Glutamatergic neuron (in vitro differentiated cells): ENCODE measurements around the gene PKP2. TPM values are rescaled to one million over a fixed set of nuclear protein-coding genes. Genes with fewer than 3 reads are reported as not detected.

Experiments
- DNase-seq: peaks from one replicate; pipeline ENCODE4 v3.0.0; 2022
- H3K27ac Mint-ChIP-seq: one replicate; pipeline ENCODE4 v1.8.0; 2020; ENCODE audit warnings: mild to moderate bottlenecking, mixed read lengths, inconsistent platforms; ENCODE audit not compliant: unreplicated experiment
- H3K27me3 Mint-ChIP-seq: one replicate; pipeline ENCODE4 v1.8.0; 2020; ENCODE audit warnings: mild to moderate bottlenecking, moderate library complexity, mixed read lengths, inconsistent platforms; ENCODE audit not compliant: unreplicated experiment
- H3K36me3 Mint-ChIP-seq: one replicate; pipeline ENCODE4 v1.8.0; 2020; ENCODE audit warnings: mild to moderate bottlenecking, mixed read lengths, inconsistent platforms; ENCODE audit not compliant: unreplicated experiment
- H3K4me1 Mint-ChIP-seq: one replicate; pipeline ENCODE4 v1.8.0; 2020; ENCODE audit warnings: mild to moderate bottlenecking, low read depth, mixed read lengths, inconsistent platforms; ENCODE audit not compliant: unreplicated experiment
- H3K4me3 Mint-ChIP-seq: one replicate; pipeline ENCODE4 v1.8.0; 2020; ENCODE audit warnings: mild to moderate bottlenecking, mixed read lengths, inconsistent platforms; ENCODE audit not compliant: unreplicated experiment
- H3K9me3 Mint-ChIP-seq: one replicate; pipeline ENCODE4 v1.8.0; 2020; ENCODE audit warnings: mild to moderate bottlenecking, moderate library complexity, mixed read lengths, inconsistent platforms; ENCODE audit not compliant: unreplicated experiment
- total RNA-seq: library from RNA; stranded (reverse); fragmentation: NEBNext Ultra II Directional; extraction: Animal tissue kit (Norgen Biotek cat#: 25700); gene quantifications from one replicate; pipeline ENCODE4 v1.2.1, GENCODE V29; 2021; ENCODE audit not compliant: unreplicated experiment
- TF ChIP-seq, protein P1 (sequence below): fragments of 200-600 bp; sonication (generic); IDR thresholded peaks from one replicate; pipeline ENCODE4 v1.5.0; 2021; ENCODE audit not compliant: partially characterized antibody, unreplicated experiment

Gene PKP2
- total RNA-seq, 1 donor from 2014 or later, result 2.5 TPM

DNA sequence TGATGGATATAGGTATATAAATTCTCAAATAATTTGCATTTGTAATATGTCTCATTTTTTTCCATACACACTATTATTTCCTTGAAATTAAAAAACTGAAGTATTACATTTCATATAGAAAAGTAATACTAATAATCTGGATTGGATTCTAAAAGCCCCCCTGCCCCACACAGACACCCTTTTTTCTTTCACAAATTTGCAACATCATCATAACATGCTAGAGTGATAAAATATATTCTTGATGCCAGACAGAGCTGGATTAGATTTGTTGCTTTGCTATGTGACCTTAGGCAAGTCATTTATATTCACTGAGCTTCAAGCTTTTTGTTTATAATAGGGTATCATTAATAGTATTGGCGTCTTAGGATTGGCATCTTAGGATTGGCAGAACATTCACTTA lies 6.7 kb upstream of the PKP2 start:
- Mint-ChIP-seq H3K36me3 (no peaks in the 10 kb centered on the region), H3K27me3 (no peaks in the 10 kb centered on the region), H3K9me3 (no peaks in the 10 kb centered on the region), H3K4me1 (no peaks in the 10 kb centered on the region), H3K27ac (no peak overlapping the region), H3K4me3 (no peak overlapping the region)
- TF ChIP-seq, protein P1, sequence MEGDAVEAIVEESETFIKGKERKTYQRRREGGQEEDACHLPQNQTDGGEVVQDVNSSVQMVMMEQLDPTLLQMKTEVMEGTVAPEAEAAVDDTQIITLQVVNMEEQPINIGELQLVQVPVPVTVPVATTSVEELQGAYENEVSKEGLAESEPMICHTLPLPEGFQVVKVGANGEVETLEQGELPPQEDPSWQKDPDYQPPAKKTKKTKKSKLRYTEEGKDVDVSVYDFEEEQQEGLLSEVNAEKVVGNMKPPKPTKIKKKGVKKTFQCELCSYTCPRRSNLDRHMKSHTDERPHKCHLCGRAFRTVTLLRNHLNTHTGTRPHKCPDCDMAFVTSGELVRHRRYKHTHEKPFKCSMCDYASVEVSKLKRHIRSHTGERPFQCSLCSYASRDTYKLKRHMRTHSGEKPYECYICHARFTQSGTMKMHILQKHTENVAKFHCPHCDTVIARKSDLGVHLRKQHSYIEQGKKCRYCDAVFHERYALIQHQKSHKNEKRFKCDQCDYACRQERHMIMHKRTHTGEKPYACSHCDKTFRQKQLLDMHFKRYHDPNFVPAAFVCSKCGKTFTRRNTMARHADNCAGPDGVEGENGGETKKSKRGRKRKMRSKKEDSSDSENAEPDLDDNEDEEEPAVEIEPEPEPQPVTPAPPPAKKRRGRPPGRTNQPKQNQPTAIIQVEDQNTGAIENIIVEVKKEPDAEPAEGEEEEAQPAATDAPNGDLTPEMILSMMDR, result no peak
- DNase-seq, result no peak

- TF ChIP-seq, protein P1, result no peak
Observed at GRCh38 chr12:32902287-32902997, 5.9 kb upstream of the PKP2 start.

GRCh38 chr12:32901553-32901952 lies 5.0 kb upstream of the PKP2 start:
- peaks cover 2% of the 10 kb centered on the region for H3K27me3 Mint-ChIP-seq
- peaks cover 7% of the 10 kb centered on the region for H3K4me1 Mint-ChIP-seq
- H3K36me3 Mint-ChIP-seq, result no peaks in the 10 kb centered on the region
- H3K27ac Mint-ChIP-seq, result no peak overlapping the region
- TF ChIP-seq, protein P1, result no peak
- no peak overlapping the region for H3K4me3 Mint-ChIP-seq
- DNase-seq, result no peak
- peaks cover 2% of the 10 kb centered on the region for H3K9me3 Mint-ChIP-seq

More at GRCh38 chr12:32902287-32902997, 5.9 kb upstream of the PKP2 start:
- Mint-ChIP-seq H3K4me1 (peaks cover 5% of the 10 kb centered on the region), H3K4me3 (no peak overlapping the region), H3K36me3 (no peaks in the 10 kb centered on the region), H3K9me3 (no peaks in the 10 kb centered on the region), H3K27ac (no peak overlapping the region), H3K27me3 (no peaks in the 10 kb centered on the region)
- no peak for DNase-seq

DNA sequence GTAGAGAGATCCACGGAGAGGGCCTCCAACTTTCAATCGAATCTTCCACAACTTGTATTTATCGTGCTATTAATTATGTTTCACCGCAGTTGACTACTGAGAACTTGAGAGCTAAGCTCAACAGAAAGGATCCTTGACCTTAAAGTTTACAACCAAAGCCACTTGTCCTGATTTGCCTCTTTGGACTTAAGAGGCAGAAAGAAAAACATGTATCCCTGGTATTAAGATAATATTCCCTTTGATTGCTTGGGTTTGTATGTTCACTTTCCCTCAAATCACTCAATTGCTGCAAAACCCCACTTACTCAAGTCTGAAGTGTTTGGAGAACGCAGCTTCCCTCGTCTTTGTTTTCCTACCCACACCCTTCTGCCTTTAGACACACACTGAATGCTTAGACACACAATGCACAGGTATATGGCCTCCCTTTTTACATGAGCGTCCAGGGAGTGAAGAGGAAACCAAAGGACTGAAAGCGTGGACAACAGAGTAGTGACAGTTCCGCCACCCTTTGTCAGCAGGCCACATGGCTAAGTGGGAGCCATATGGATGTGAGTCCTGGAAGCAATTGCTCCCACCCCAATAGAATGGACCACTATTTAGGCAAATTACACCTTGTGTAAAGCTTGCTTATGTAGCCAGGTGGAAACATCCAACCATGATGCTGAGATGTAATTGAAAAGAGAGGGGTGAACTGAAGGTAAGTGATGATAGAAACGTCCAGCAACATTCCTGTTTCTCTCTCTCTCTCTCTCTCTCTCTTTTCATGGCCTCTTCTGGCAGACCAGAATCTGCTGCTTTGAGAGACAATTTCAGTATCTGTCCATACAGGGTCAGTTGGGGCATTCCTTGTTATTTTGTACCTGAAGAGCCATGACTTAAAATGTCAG lies 1.4 kb upstream of the PKP2 start:
- Mint-ChIP-seq H3K27ac (peak overlapping the region; percentile 57), H3K4me1 (peaks cover 7% of the 10 kb centered on the region), H3K9me3 (peaks cover 2% of the 10 kb centered on the region), H3K4me3 (peak overlapping the region; percentile 89), H3K27me3 (peaks cover 4% of the 10 kb centered on the region), H3K36me3 (no peaks in the 10 kb centered on the region)
- DNase-seq, result no peak
- TF ChIP-seq, protein P1, result no peak

GRCh38 chr12:32897281-32897610 lies 669 bp upstream of the PKP2 start:
- TF ChIP-seq, protein P1, result no peak
- DNase-seq, result no peak
- Mint-ChIP-seq H3K27ac (peak overlapping the region; percentile 45), H3K4me3 (peak overlapping the region; percentile 89), H3K4me1 (peaks cover 7% of the 10 kb centered on the region), H3K9me3 (peaks cover 2% of the 10 kb centered on the region), H3K36me3 (no peaks in the 10 kb centered on the region), H3K27me3 (peaks cover 4% of the 10 kb centered on the region)
